Mesodermal cell (in vitro differentiated cells): ENCODE measurements around the gene AMIGO3.
A peak's percentile ranks its signal among the peaks of the same experiment; 100 is the strongest.

Source experiments
- H3K27ac ChIP-seq: 2 replicates; pipeline ENCODE4 v1.7.0; 2013; ENCODE audit warnings: mild to moderate bottlenecking, low read depth, low read length, moderate library complexity; ENCODE audit not compliant: severe bottlenecking
- H3K36me3 ChIP-seq: 2 replicates; pipeline ENCODE4 v1.7.1; 2013; ENCODE audit warnings: mild to moderate bottlenecking, low read length, moderate library complexity; ENCODE audit not compliant: control insufficient read depth, insufficient read depth
- H3K4me1 ChIP-seq: one replicate; pipeline ENCODE4 v1.7.1; 2013; ENCODE audit warnings: mild to moderate bottlenecking, low read length; ENCODE audit not compliant: insufficient read depth, control insufficient read depth, poor library complexity, severe bottlenecking
- H3K4me3 ChIP-seq: 2 replicates; pipeline ENCODE4 v1.7.0; 2013; ENCODE audit warnings: low read length, control low read depth, mild to moderate bottlenecking; ENCODE audit not compliant: insufficient read depth, poor library complexity, severe bottlenecking; ENCODE audit errors: extremely low read depth
- H3K9me3 ChIP-seq: 2 replicates; pipeline ENCODE4 v1.7.1; 2013; ENCODE audit warnings: mild to moderate bottlenecking, low read length, moderate library complexity; ENCODE audit not compliant: control insufficient read depth
- WGBS, 2 experiments: methylation state at CpG; one replicate each; pipeline ENCODE4 v1.1.5; 2013; ENCODE audit warnings: missing lambda C conversion rate in 2 of 2; ENCODE audit not compliant: insufficient coverage in 2 of 2; 5-methylcytosine and 5-hydroxymethylcytosine counted together

AMIGO3 gene

DNA sequence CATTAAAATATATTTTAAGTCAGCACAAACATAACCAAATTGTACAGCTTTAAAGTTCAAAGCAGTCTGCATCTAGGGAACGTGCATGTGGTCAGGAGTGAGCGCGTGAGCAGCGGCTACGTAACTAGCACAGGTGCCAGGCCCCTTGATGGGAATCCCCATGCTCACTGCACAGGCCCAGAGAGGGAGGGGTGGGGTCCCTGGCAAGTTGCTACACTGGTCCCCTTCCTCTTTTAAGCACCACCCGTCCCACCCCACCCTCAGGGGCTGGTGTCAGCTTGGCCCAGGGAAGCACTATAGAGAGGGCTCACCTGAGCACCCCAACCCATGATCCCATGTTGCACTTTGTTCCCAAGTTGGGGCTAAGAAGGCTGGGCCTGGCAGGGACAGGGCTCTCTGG, 5.1 kb upstream of the AMIGO3 start:
- H3K9me3 ChIP-seq, result no peaks in the 10 kb centered on the region
- H3K36me3 ChIP-seq, result peaks cover 60% of the 10 kb centered on the region
- H3K27ac ChIP-seq, result peak overlapping the region; percentile 99
- peak overlapping the region; percentile 100 for H3K4me3 ChIP-seq
- WGBS, 2 experiments, result 50% methylated on average over 2 of the region's 6 CpGs; no CpG with 5 or more reads in 1 of the 2 experiments
- H3K4me1 ChIP-seq, result peaks cover 9% of the 10 kb centered on the region

GRCh38 chr3:49723628-49724551, 4.4 kb upstream of the AMIGO3 start, which contains the start of gene GMPPB:
Gene GMPPB, minus strand, starts transcription at chr3:49723951. Its CDS starts 225 bp downstream, at chr3:49723726.
- Histone ChIP-seq H3K4me3 (peak within 1 kb of the TSS; percentile 100), H3K9me3 (no peaks in the 10 kb centered on the region), H3K36me3 (peaks cover 60% of the 10 kb centered on the region), H3K4me1 (peaks cover 9% of the 10 kb centered on the region), H3K27ac (peak within 1 kb of the TSS; percentile 99)
- WGBS, 2 experiments, result 1 to 2% methylated on average over 98 to 102 of the region's 102 CpGs

- H3K4me3 ChIP-seq, result peak overlapping the region; percentile 100
- peaks cover 62% of the 10 kb centered on the region for H3K36me3 ChIP-seq
- peak overlapping the region; percentile 99 for H3K27ac ChIP-seq
- H3K9me3 ChIP-seq, result no peaks in the 10 kb centered on the region
- WGBS, 2 experiments, result 1 to 3% methylated on average over 19 to 20 of the region's 20 CpGs
- H3K4me1 ChIP-seq, result peaks cover 9% of the 10 kb centered on the region
Measured at GRCh38 chr3:49723296-49723627, 3.8 kb upstream of the AMIGO3 start.

- Histone ChIP-seq H3K4me3 (peak overlapping the region; percentile 100), H3K9me3 (no peaks in the 10 kb centered on the region), H3K27ac (peak overlapping the region; percentile 99), H3K36me3 (peaks cover 62% of the 10 kb centered on the region), H3K4me1 (peaks cover 9% of the 10 kb centered on the region)
- WGBS, 2 experiments, result 82 to 86% methylated on average over 8 of the region's 8 CpGs
Measured at GRCh38 chr3:49722896-49723295, 3.4 kb upstream of the AMIGO3 start.

- peaks cover 55% of the 10 kb centered on the region for H3K36me3 ChIP-seq
- peak overlapping the region; percentile 100 for H3K4me3 ChIP-seq
- H3K9me3 ChIP-seq, result no peaks in the 10 kb centered on the region
- no peak overlapping the region for H3K27ac ChIP-seq
- peaks cover 9% of the 10 kb centered on the region for H3K4me1 ChIP-seq
- WGBS, 2 experiments, result 95 to 98% methylated on average over 16 to 23 of the region's 26 CpGs
Measured at GRCh38 chr3:49721896-49722781, 2.7 kb upstream of the AMIGO3 start.

DNA sequence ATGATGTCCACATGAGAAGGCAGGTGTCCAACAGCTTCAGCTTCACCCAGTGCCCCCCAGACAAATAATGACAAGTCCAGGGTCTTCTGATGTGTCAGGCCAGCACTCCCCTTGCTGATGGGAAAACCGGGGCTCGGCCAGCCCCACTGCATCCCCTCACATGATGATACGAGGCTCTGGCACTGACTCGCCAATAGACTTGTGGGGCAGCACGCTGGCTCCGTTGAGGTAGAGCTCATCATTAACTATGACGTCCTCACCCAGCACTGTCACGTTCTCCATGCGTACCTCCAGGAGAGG, 2.1 kb upstream of the AMIGO3 start:
- Histone ChIP-seq H3K36me3 (peaks cover 54% of the 10 kb centered on the region), H3K4me1 (peaks cover 9% of the 10 kb centered on the region), H3K27ac (no peak overlapping the region), H3K9me3 (no peaks in the 10 kb centered on the region), H3K4me3 (no peak overlapping the region)
- 87 to 94% methylated on average over 6 to 9 of the region's 9 CpGs for WGBS, 2 experiments

DNA sequence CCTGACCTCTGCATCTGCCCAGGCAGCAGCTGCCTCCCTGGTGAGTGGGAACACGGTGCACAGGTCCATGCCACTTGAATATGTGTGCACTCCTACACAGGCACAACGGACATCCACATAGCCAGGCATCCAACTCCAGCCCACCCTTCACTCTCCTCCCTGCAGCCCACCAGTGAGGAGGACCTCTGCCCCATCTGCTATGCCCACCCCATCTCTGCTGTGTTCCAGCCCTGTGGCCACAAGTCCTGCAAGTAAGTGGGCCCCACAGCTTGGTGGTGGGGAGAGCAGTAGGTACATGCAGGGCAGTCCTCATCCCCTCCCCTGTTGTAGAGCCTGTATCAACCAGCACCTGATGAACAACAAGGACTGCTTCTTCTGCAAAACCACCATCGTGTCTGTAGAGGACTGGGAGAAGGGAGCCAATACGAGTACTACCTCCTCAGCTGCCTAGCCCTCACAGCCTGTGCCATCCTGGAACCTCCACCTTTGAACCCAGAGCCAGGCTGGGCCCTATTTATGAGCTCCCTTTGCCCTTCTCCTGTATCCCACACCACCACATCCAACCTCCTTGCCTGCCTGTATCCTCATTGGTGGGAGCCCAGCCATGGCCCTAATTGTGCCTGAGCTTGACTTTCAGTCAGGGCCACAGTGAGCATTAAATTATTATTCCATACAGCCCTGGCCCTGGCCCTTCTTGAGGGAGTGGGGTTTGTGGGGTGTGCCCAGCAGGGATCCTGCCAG, 1.5 kb upstream of the AMIGO3 start:
- Histone ChIP-seq H3K27ac (no peak overlapping the region), H3K9me3 (no peaks in the 10 kb centered on the region), H3K4me1 (peaks cover 9% of the 10 kb centered on the region), H3K4me3 (no peak overlapping the region), H3K36me3 (peaks cover 54% of the 10 kb centered on the region)
- WGBS, 2 experiments, result 98 to 100% methylated on average over 4 of the region's 4 CpGs

GRCh38 chr3:49718858-49719213, 648 bp downstream of the AMIGO3 start:
- no peaks in the 10 kb centered on the region for H3K9me3 ChIP-seq
- WGBS, 2 experiments, result 61 to 76% methylated on average over 31 to 33 of the region's 33 CpGs
- peaks cover 44% of the 10 kb centered on the region for H3K36me3 ChIP-seq
- no peak overlapping the region for H3K27ac ChIP-seq
- H3K4me3 ChIP-seq, result peak overlapping the region; percentile 39
- peaks cover 5% of the 10 kb centered on the region for H3K4me1 ChIP-seq

GRCh38 chr3:49717959-49718857, 1.3 kb downstream of the AMIGO3 start:
- no peak overlapping the region for H3K27ac ChIP-seq
- no peak overlapping the region for H3K4me3 ChIP-seq
- peaks cover 5% of the 10 kb centered on the region for H3K4me1 ChIP-seq
- peaks cover 44% of the 10 kb centered on the region for H3K36me3 ChIP-seq
- 96 to 98% methylated on average over 70 to 75 of the region's 75 CpGs for WGBS, 2 experiments
- H3K9me3 ChIP-seq, result no peaks in the 10 kb centered on the region
